DND-41 (cell line): ENCODE results near the gene SIGLEC1.

Experiments
- ATAC-seq: fragments of 200-7000 bp; cut with Tn5 transposase; 3 replicates; pipeline ENCODE4 v1.9.1; 2021; ENCODE audit warnings: low read depth; ENCODE audit not compliant: insufficient read depth
- DNase-seq: peaks from one replicate; pipeline ENCODE4 v3.0.0-alpha.2; 2020
- H2AFZ ChIP-seq: 2 replicates; pipeline ENCODE4 v1.6.0; 2012; ENCODE audit warnings: low read depth, low read length
- H3K27ac ChIP-seq: 2 replicates; pipeline ENCODE4 v1.5.1; 2012; ENCODE audit warnings: low read length, inconsistent platforms
- H3K27me3 ChIP-seq: fragments of 200-600 bp; sonication (generic); 2 replicates; pipeline ENCODE4 v1.6.0; 2012; ENCODE audit warnings: low read length, mild to moderate bottlenecking, inconsistent platforms; ENCODE audit not compliant: insufficient read depth, poor library complexity
- H3K36me3 ChIP-seq: 2 replicates; pipeline ENCODE4 v1.5.1; 2012; ENCODE audit warnings: low read length, inconsistent platforms; ENCODE audit not compliant: insufficient read depth
- H3K4me1 ChIP-seq: 2 replicates; pipeline ENCODE4 v1.5.1; 2012; ENCODE audit warnings: mild to moderate bottlenecking, low read length; ENCODE audit not compliant: insufficient read depth
- H3K4me2 ChIP-seq: 2 replicates; pipeline ENCODE4 v1.6.0; 2012; ENCODE audit warnings: mild to moderate bottlenecking, moderate library complexity, low read length, inconsistent platforms; ENCODE audit not compliant: insufficient read depth
- H3K4me3 ChIP-seq, 2 experiments: fragments of 200-600 bp in 1 of 2; shearing (Covaris generic) in 1 of 2; 2 replicates each; pipeline ENCODE4 v1.5.1; 2012 to 2016; ENCODE audit warnings: inconsistent platforms in 2 of 2, low read length in 2 of 2, mild to moderate bottlenecking in 2 of 2, low read depth in 1 of 2, moderate library complexity in 1 of 2
- H3K79me2 ChIP-seq: 2 replicates; pipeline ENCODE4 v1.6.0; 2012; ENCODE audit warnings: low read length, inconsistent platforms; ENCODE audit not compliant: insufficient read depth
- H3K9ac ChIP-seq: 2 replicates; pipeline ENCODE4 v1.6.0; 2012; ENCODE audit warnings: low read depth, mild to moderate bottlenecking, inconsistent platforms, low read length, moderate library complexity
- H3K9me3 ChIP-seq: 2 replicates; pipeline ENCODE4 v1.5.1; 2012; ENCODE audit warnings: low read length, moderate library complexity, mild to moderate bottlenecking, inconsistent platforms; ENCODE audit not compliant: insufficient read depth, severe bottlenecking
- H4K20me1 ChIP-seq: 2 replicates; pipeline ENCODE4 v1.6.0; 2012; ENCODE audit warnings: low read length; ENCODE audit not compliant: insufficient read depth
- EZH2 ChIP-seq: IDR thresholded peaks from 3 replicates; pipeline ENCODE4 v1.6.1; 2012; ENCODE audit warnings: borderline replicate concordance, low read depth, mild to moderate bottlenecking, moderate library complexity, low read length, inconsistent platforms; ENCODE audit not compliant: severe bottlenecking
- TF ChIP-seq, protein P1 (sequence below): IDR thresholded peaks from 2 replicates; pipeline ENCODE4 v1.5.1; 2012; ENCODE audit warnings: borderline replicate concordance, low read length, moderate library complexity, mild to moderate bottlenecking; ENCODE audit not compliant: poor library complexity, severe bottlenecking; ENCODE audit errors: extremely low read depth

SIGLEC1 gene

DNA sequence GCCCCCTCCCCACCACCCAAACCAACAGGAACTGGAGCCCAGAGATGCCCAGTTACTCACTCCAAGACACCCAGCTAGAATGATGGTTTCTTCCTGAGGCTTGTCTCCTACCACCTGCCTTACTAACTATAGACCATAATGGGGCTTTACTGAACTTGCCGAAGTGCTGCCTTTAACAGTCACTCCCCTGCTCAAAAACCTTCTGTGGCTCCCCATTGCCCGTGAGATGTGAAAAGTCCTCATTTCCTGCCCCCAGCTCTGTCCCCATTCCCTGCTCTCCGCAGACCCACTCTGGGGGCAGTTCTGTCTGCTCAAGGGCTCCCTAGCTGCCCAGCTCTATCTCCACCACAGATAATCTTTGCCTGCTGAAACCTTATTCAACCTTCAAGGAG is 4.9 kb downstream of the SIGLEC1 start:
- no peaks in the 10 kb centered on the region for H3K79me2 ChIP-seq
- H3K9ac ChIP-seq = no peak overlapping the region
- TF ChIP-seq, protein P1, sequence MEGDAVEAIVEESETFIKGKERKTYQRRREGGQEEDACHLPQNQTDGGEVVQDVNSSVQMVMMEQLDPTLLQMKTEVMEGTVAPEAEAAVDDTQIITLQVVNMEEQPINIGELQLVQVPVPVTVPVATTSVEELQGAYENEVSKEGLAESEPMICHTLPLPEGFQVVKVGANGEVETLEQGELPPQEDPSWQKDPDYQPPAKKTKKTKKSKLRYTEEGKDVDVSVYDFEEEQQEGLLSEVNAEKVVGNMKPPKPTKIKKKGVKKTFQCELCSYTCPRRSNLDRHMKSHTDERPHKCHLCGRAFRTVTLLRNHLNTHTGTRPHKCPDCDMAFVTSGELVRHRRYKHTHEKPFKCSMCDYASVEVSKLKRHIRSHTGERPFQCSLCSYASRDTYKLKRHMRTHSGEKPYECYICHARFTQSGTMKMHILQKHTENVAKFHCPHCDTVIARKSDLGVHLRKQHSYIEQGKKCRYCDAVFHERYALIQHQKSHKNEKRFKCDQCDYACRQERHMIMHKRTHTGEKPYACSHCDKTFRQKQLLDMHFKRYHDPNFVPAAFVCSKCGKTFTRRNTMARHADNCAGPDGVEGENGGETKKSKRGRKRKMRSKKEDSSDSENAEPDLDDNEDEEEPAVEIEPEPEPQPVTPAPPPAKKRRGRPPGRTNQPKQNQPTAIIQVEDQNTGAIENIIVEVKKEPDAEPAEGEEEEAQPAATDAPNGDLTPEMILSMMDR = no peak
- TF ChIP-seq EZH2 = no peak
- ATAC-seq = no peak
- H2AFZ ChIP-seq = no peak overlapping the region
- H3K27me3 ChIP-seq = no peaks in the 10 kb centered on the region
- no peaks in the 10 kb centered on the region for H3K36me3 ChIP-seq
- H3K4me1 ChIP-seq = 0 out of 2 replicates have a peak, but pooled peaks cover 2% of the 10 kb centered on the region
- H4K20me1 ChIP-seq = peaks cover 10% of the 10 kb centered on the region; the same call in 1 of the 2 replicates
- no peaks in the 10 kb centered on the region for H3K9me3 ChIP-seq
- no peak overlapping the region for H3K4me2 ChIP-seq
- DNase-seq = no peak
- H3K4me3 ChIP-seq = no peak overlapping the region
- no peak overlapping the region for H3K27ac ChIP-seq

GRCh38 chr20:3706774-3707507 is 5.5 kb downstream of the SIGLEC1 start:
- Histone ChIP-seq H3K79me2 (no peaks in the 10 kb centered on the region), H3K27ac (no peak overlapping the region), H3K4me2 (no peak overlapping the region), H3K9ac (no peak overlapping the region), H2AFZ (no peak overlapping the region), H3K4me1 (0 out of 2 replicates have a peak, but pooled peaks cover 2% of the 10 kb centered on the region), H3K4me3 (no peak overlapping the region), H4K20me1 (peaks cover 10% of the 10 kb centered on the region; the same call in 1 of the 2 replicates), H3K27me3 (no peaks in the 10 kb centered on the region), H3K9me3 (no peaks in the 10 kb centered on the region), H3K36me3 (no peaks in the 10 kb centered on the region)
- no peak for DNase-seq
- no peak for ATAC-seq
- TF ChIP-seq EZH2 = no peak
- TF ChIP-seq, protein P1 = no peak

DNA sequence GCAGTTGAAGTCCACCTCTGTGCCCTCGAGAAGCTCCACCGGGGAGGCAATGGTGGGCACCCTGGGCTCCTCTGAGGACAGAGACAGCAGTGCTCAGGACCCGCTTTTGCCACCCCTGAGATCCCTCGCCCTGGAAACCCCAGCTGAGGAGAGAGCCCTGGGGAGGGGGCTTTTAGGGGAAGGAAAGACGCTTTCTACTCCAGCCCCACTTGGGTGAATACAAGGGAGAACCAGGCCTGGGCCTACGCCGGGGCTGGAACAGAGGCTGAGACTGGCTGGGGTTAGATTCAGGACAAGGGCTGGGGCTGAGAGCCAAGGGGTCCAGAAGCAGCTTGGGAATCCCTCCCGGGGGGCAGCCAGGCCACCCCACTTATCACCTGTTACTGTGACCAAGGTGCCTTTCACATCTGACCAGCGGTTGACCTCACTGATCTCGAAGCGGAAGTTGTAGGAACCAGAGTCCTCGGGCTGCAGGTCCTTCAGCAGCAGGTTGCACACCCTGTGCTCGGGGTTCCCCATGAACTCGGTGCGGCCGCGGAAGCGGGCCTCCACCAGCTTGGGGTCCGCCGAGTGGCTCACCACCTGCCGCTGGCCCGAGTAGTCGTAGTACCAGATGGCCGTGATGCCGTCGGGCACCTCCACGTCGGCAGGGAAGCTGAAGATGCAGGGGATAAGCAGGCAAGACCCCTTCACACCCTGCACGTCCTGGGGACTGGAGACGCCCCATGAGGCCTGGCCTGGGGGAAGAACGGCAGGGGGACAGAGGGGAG is 6.2 kb downstream of the SIGLEC1 start:
- H3K79me2 ChIP-seq = no peaks in the 10 kb centered on the region
- ATAC-seq (no peak), DNase-seq (no peak)
- H3K27ac ChIP-seq = no peak overlapping the region
- H3K4me1 ChIP-seq = 0 out of 2 replicates have a peak, but pooled peaks cover 2% of the 10 kb centered on the region
- H3K9me3 ChIP-seq = no peaks in the 10 kb centered on the region
- H3K27me3 ChIP-seq = no peaks in the 10 kb centered on the region
- peaks cover 10% of the 10 kb centered on the region; the same call in 1 of the 2 replicates for H4K20me1 ChIP-seq
- TF ChIP-seq, protein P1 = no peak
- no peak for TF ChIP-seq EZH2
- no peak overlapping the region for H3K4me3 ChIP-seq
- no peak overlapping the region for H2AFZ ChIP-seq
- H3K4me2 ChIP-seq = no peak overlapping the region
- H3K36me3 ChIP-seq = no peaks in the 10 kb centered on the region
- H3K9ac ChIP-seq = no peak overlapping the region
